KG1 (cell line): ENCODE measurements around the gene METTL1.

Experiments
- DNase-seq: peaks from one replicate; lab custom pipeline; 2025; lab: John Stamatoyannopoulos, UW

Gene METTL1

GRCh38 chr12:57737467-57738460 is 34.1 kb downstream of the METTL1 start:
- no peak for DNase-seq

DNA sequence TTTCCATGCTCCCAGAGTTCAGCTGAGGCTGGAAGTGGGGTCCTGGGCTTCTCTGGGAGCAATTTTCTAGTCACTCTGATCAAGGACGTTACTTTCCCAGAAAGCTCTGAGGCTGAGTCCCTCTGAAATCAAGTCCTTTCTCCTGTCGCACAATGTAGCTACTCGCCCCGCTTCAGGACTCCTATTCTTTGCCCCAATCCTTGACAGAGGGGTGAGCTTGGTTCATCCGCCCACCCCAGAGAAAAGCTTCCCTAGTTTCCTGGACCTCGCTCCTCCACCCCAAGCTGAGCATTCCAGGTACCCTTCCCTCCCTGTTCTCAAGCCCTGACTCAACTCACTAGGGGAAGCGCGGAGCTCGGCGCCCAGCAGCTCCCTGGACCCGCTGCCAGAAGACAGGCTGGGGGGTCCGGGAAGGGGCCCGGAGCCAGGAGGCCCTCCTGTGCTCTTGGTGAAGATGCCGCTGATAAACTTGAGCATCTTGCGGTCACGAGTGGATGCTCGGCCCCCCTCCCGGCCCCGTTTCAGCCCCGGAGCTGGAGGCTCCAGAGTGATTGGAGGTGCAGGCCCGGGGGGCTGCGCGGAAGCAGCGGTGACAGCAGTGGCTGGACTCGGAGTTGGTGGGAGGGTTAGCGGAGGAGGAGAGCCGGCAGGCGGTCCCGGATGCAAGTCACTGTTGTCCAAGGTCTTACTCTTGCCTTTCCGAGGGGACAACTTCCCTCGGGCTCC is 35.0 kb downstream of the METTL1 start:
- DNase-seq = no peak

- DNase-seq = no peak
These were observed 35.8 kb downstream of the METTL1 start for GRCh38 chr12:57735952-57736740.

GRCh38 chr12:57735198-57735855 is 36.6 kb downstream of the METTL1 start:
- no peak for DNase-seq

GRCh38 chr12:57734591-57734990 is 37.3 kb downstream of the METTL1 start:
- no peak for DNase-seq

DNA sequence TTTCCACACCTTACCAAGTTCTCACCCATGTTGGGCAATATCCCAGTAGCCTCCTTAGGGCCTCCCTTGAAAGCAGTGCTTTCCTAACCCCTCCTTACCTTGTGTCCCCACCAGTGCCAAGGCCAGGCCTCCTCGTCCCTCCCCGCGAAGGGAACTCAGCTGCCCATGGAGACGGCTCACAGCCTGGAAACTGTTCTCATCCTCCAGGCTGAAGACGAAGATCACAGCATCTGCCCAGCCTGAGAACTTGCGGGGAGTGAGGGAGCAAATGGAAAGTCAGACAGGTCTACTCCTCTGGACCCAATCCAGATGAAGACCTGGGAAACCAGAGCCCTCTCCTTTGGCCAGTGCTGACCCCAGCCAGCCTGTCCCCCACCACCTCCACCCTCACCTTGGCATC is 38.0 kb downstream of the METTL1 start:
- DNase-seq = no peak

- DNase-seq = no peak
These were observed 38.9 kb downstream of the METTL1 start for GRCh38 chr12:57732726-57733593.

DNA sequence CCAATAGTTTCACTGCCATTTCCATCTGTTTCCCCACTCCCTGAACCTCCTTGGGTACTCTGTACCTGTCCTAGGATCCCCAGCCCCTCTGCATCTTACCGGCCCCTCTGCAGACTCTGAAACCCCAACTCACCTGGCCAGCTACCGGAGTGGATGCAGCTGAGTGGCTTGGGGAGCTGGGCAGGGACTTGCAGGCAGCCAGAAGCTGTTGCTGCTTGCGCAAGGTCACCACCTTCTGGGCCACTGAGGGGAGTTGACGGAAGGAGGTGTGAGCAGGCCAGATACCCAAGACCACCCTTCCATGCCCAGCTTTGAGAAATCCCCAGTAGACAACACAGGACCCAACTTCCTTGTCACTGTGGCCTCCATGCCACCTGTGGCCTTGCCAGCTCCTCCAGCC is 39.6 kb downstream of the METTL1 start:
- DNase-seq = no peak

- no peak for DNase-seq
These were observed 40.4 kb downstream of the METTL1 start for GRCh38 chr12:57731411-57732080.

- DNase-seq = no peak
These were observed 41.4 kb downstream of the METTL1 start for GRCh38 chr12:57730336-57731067.

DNA sequence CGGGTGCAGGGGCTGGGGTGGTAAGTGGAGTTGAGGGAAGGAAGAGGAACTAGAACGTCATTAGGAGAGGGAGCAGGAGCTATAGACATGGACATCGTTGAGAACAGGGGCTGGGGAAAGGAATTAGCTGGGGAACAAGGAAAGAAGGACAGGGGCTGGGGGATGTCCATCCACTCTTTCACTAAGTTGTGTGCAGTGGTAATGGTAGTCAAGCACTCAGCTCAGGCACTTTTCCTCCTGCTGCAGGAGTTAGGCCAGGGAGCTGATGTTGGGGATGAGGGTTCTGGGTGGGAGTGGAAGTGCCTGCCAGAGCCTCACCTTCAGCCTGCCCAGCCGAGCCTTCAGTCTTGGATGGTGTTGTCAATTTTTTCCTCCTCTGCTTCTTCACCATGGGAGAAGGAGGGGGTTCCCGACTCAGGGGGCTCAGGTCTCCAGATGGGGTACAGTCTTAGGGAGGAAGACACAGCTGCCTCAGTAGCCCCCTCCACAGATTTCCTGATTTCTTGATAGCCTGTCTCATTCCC is 42.5 kb downstream of the METTL1 start:
- no peak for DNase-seq

DNA sequence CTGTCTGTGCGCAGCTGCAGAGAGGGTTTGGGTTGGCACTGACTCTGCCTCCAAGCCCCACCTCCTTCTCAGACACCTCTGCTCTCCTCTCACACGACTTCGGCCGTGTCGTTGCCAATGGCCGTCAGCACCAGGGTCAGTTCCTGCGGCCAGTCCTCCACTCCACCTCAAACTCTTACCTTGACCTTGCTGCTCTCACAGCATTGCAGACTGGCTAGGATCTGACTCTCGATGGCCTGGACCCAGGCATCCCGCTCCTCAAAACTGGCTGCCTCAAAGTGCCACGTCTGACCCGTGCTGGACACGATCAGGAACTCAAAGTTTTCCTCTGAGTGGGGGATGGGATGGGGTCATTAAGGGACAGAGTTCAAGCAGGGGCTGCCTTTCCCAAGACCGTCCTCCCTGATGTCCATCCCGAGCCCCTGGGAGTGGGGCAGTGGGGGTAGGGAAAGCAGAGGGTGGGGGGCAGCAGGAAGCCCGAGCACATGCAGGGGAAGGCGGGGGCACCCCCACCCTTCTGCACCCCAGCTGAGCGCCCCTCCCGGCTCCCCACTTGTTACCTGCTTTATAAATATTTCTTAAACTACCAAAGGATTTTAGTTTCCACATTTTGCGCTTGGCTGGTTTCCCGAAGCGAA is 44.0 kb downstream of the METTL1 start:
- no peak for DNase-seq

DNA sequence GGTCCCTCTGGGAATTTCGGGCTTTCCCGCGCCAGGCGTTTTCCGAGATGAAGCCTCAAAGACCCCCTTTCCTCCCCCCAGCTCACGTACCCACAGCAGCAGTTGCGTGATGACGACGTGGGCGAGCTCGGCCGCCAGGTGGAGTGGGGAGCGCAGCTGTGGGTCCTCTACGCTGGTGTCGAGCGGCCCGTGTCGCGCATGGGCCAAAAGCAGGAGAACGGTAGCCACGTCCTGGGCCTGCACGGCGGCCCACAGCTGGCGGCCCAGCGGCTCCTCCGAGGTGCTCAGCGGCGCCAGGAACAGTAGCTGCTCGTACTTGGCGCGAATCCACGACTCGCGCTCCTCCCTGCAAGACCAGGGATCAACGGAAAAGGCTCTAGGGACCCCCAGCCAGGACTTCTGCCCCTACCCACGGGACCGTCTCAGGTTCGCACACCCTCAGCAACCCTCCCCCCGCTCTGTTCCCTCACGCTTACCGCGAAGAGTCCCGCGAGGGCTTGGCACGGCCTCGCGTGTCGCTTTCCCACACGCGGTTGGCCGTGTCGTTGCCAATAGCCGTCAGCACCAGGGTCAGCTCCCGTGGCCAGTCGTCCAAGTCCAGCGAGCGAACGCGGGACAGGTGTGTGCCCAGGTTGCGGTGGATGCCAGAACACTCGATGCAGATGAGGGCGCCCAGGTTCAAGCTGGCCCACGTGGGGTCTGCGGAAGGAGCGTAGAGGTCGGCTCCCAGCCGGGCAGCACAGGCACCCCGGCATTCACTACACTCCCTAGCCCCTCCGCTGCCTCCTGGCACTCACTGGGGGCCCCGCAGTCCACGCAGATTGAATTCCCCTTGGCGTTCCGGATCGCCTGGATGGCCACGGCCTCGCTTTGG is 44.8 kb downstream of the METTL1 start:
- DNase-seq = no peak

DNA sequence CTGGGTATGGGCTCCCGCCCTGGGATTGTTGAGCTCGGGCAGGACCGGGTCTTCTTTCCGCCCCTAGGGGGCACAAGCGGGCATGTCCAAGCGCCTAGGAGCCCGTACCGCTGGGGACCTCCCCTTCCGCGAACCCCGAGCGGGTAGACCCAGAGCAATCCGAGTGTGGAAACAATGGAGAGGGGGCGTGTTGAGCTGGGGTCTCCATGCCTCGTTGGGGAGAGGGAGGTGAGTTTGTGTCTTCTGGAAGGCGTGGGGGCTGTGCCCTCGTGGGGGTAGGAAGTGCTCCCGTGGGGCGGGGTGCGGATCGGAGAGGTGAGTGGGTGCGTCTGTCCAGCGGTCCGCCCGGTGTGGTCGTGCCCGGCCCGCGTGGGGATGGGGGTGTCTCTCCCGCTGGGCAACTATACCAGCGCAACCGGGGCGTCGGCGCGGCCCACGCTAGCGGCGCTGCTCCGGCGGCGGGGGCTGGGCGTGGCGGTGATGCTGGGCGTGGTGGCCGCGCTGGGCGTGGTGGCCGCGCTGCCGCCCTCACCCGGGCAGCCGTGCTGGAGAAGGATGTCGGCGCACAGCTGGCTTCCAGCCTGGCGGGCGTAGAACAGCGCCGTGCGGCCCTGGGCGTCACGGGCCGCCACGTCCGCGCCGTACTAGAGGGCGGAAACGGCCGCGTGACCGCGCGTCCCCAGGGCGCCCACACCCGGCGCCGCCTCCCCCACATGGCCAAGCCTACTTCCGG is 45.6 kb downstream of the METTL1 start:
- DNase-seq = no peak

- DNase-seq = no peak
These were observed 46.1 kb downstream of the METTL1 start for GRCh38 chr12:57725851-57726150.

DNA sequence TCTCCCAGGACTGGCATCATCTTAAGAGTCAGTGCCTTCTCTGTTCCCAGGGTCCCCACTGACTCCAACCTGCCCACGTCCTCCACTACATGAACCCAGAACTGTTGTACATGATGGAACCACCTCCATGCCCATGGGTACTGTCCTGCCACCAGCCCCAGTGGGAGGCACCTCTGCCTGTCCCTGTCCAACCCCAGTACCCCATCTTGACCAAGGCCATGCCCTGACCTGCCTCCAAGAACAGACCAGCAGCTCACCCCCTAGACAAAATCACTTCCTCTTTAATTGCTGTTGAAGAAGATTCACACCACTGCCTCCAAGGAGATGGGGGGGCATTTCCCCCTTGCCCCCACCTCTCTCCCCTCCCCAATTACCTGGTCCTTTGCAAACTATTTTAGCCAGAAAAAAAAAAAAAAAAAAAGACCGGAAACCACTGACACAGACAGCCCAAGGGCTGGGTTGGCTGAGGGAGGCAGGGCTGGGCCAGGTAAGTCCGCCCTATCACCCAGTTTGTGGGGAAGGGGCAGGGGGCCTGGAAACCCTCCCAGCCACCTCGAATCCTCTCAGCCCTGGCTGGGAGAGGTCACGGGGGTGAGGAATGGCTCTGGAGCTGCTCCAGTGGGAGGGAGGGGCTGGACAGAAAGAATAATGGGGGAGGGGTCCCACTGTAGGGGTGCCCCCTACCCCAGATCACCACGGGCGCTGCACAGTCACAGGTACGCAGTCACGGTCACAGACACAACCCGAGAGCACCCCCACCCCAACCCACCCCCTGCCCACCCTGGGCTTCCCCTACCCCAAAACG is 46.8 kb downstream of the METTL1 start:
- DNase-seq = no peak
